HG03565 (cell line): ENCODE data around the gene LRRC38.

Experiments used
- ATAC-seq: cut with Tn5 transposase; IDR thresholded peaks from one replicate; pipeline ENCODE4 v1.9.1; 2021; ENCODE audit warnings: mild to moderate bottlenecking, moderate library complexity; ENCODE audit not compliant: unreplicated experiment

Gene LRRC38

DNA sequence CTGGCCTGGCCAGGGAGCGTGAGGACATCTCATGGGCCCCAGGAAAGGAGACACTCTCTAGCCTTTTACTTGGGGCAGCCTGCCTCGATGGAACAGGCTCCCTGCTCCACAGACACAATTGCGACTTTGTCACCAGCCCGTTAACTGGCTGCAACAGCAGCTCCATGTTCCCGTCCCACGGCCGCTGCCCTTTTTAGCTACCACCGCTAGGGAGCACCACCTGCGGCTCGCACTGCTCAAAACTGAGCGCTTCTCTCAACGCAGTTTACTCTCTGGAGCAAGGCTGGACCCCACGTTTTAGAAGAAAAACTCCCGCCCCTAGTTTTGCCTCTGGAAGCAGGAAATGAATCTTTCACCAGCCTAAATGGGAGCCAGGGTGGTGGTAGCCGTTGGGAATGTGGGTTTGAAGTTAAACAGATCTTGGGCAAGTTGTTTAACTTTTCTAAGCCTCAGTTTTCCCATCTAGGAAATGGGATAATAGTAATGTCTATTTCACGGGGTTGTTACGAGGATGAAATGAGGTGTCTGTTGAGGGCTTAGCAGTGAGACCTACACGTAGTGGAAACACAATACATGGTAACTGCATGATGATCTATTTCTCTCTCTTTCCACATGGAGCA lies 3.5 kb upstream of the LRRC38 start:
- ATAC-seq: no peak

DNA sequence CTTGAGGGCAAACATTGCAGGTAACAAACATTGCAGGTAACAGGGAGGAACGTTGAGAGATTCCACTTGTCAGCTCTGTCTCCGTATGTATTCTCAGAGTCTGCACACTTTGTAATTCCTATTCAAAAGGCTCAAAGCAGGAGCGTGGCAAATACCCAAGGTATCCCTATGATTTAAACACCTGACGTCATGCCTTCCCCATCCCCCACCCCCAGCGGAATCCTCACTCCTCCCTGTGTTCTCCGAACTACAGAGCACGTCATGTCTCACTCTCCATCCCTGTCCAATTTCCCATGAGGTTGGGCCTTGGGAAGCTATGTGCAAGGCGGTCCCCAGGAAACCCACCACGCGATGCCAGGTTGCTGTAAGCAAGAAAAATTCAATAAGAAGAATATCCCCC lies 2.8 kb upstream of the LRRC38 start:
- no peak for ATAC-seq

DNA sequence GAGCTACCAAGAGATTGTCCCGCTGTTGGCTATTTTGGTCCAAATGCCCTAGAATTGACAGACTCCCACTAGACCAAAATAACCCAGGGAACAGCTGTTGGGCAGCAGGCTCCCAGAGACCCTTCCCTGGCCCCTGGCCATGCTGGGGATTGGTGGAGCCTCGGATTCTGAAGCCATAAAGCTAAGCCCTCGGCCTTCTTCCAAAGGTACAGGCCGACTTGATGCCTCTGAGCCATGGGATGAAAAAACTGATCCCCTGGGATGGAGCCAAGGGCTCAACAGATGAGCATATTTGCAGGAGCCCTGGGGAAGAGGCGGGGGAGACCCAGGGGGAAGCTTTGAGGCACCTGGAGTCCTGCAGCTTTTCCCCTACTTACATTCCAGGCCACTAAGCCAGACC lies 1.0 kb upstream of the LRRC38 start:
- ATAC-seq: no peak

DNA sequence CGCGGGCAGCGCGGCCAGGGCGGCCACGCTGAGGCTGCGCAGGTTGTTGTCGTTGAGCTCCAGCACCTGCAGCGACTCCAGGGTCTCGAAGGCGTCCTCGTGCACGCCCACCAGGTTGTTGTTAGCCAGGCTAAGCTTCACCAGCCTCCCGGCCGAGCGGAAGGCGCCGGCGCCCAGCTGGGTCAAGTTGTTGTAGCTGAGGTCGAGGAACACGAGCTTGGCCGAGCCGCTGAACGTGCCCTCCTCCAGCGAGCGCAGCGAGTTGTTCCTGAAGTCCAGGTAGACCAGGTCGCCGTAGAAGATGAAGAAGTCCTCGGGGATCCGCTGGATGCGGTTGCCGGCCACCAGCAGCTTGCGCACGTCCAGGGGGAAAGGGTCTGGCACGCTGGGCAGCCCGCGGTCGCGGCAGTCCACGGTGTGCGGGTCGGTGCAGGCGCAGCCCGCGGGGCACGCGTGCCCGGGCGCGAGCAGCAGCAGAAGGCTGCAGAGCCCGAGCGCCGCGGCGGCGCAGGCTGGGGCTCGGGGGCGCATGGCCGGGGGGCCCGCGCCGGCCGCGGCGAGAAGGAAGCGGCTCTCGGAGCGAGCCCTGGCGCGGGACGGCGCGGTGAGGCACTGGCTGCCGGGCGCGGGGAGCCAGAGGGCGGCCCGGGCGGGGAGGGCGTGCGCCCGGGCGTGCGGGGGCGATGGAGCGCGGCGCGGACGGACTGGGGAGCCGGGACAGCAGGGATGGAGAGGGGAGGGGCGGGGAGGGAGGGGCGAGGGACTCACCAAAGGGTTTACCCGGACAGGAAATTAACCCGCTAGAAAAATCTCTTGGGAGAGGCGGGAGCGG lies 524 bp downstream of the LRRC38 start:
- no peak for ATAC-seq

DNA sequence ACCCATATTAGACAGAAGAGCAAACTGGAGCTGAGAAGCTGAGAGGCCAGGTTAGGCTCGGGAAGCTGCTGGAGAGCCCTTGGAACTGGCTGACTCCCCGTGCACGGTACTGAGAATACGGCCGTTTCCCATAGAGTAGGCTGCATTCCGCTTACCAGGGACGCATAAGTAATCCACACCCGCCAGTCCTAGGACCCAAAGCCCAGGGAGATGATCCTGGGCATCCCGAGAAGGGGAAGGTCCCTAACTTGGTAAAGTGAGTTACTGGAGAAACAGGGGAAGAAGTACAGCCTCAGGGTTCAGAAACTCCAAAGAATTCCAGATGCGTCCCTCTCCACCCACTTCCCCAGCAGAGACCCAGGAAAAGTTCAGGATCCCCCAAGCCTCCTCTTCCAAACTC lies 1.3 kb downstream of the LRRC38 start:
- ATAC-seq: no peak

DNA sequence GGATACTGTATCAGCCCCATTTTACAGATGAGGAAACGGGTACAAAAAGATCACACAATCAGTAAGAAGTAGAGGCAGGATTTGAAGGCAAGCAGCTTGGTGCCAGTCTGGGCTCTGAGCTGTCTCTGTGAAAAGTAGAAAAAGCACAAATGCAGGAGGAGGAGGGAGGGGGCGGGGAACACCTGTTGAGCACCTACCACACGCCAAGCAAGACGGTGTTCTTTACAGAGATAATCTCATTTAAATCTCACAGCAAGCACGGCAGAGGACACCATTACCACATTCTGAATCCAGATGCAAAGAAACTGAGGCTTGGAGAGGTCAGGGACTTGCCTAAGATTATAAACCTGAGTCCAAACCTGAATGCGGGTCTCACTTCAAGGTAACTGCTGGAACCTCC lies 3.3 kb downstream of the LRRC38 start:
- ATAC-seq: no peak

DNA sequence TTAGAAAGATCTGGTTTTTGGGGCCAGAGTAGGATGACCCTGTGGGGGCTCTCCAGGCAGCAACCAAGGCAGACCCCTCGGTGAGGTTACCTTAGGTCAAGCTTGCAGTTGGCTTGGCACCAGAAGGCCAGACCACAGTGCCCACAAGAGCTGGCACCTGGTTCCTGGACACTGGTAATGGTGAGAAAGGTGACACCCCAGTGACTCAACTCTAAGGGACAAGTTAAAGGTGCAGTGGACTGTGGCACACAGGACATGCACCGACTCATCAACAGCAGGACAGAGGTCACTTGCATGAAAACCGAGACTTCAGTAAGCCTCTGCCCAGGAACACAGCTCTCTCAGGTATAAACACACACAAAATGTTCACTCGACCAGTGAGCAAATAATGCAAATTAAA lies 6.7 kb downstream of the LRRC38 start:
- ATAC-seq: no peak

DNA sequence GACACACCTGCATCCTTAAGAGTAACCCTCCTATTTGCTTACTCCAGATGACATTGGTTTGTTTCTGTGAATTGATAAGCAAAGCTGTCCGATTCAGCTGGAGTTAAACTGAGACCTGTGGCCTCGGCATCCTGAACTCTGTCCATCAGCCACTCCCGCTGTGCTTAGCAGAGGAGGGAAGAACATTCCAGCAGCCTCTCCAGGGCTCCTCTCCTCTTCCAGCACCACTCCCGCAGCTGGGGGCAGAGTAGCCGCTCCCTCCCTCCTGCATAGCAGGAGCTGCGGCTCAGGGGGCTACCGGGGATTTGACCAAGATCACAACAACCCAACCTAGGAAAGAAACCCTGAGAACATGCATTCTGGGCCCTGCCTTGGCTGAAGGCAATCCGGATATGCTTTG lies 8.8 kb downstream of the LRRC38 start:
- no peak for ATAC-seq

DNA sequence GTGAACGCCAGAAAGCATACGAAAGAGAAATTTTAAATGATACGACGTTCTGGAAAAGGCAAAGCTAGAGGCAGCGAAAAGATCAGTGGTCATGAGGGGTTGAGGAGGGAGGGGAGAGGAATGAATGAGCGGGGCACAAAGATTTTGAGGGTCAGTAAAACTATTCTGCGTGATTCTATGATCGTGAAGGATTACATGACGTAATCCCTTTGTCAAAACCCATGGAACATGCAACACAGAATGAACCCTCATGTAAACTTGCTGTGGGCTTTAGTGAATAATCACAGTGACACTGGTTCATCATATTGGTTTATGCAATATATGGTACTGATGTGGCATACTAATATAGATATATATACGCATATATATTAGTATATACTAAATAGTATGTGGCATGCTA lies 13.0 kb downstream of the LRRC38 start:
- ATAC-seq: no peak

DNA sequence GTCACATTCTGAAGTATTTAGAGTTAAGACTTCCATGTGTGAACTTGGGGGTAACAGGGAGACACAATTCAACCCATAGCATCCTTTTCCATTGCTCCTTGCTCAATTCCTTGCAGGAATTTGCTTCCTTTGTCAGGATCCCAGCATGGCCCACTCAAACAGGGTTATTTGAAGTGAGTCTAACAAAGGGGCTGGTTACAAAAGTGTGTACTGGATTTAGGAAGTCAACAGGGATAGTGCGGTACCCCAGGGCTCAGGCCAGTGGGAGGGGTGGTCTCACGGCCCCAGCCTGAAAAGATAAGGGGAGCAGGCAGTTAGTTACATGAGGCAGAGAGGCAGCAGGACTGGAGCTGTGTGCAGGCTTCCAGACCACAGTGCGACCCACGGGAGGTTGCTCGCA lies 14.4 kb downstream of the LRRC38 start:
- no peak for ATAC-seq

DNA sequence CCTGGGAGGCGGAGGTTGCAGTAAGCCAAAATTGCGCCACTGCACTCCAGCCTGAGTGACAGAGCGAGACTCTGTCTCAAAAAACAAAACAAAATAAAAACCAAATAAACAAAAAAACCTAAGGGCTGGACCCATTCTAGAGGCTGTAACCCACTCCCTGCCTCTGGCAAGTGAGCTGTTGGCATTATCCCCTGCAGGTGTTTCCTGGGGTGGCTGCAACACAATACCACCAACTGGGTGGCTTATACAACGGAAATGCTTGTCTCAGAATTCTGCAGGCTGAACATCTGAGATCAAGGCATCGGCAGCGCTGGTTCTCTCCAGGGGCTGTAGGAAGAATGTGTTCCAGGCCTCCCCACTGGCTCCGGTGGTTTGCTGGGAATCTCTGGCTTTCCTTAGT lies 15.2 kb downstream of the LRRC38 start:
- no peak for ATAC-seq

DNA sequence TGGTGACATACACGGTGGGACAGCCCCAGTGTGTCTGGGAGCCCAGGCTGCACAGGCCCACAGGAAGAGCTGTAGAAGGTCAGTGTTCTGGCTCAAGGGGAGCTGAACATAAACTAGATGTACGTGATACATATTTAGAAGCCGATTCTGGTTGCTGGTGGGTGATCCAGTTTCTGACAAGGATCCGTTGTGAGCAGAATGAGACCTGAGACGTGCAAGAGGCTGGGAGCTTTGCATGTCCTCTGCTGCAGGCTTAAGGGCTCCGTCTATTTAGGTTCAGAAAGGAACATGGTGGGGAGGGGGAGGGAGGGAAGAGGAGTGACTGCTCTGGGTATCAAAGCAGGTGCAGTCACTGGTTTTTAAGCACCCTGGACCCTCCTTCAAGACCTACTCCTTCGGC lies 18.6 kb downstream of the LRRC38 start:
- no peak for ATAC-seq

DNA sequence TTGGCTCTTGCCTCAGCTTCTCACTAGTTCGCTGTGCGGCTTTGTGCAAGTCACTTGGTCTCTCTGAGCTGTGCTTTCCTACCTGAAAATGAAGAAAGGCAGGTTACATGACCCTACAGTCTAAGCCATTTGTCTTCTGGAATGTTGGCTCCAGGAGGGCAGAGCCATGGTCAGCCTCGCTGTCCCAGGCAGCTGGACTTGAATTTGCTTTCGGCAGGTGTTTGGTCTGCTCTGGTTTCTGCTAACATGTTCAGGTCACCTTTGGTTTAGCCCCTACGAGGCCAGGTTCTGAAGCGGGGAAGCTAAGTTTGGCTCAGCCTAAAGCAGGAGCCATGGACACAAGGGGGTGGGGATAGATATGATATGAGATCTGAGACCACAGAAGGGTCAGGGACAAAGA lies 19.1 kb downstream of the LRRC38 start:
- no peak for ATAC-seq

DNA sequence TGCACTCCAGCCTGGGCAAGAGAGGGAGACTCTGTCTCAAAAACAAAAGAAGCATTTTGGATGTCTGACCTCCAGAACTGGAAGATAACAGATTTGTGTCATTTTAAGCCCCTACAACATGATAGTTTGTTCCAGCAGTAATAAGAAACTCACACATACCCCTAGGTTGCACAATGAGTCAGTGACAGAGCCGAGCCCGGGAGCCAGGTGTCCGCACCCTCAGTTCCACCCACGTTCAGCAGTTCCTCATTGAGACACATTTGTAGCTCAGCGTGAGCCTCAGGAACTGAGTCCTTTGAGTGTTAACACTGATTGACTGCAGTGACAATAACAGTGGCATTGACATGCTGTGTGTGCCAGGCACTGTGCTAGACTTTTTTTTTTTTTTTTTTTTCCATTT lies 19.8 kb downstream of the LRRC38 start:
- peak; percentile 72 for ATAC-seq

DNA sequence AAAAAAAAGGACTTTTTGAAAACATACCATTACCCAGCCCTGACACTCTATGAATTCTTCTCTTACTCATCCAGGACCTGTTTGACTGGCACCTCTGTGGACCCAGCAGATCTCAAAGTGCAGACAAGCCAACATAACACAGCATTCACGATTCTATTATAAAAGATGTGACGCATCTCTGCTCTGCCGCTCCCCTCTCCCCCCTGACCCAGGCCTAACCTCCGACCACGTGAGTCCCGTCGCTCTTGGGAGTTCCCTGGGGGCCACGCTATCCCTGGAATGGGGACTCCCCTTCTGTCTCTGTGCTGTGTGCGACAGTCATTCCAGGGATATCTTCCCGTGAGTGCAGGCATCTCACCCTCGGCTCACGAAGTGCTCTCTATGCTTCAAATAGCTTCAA lies 21.1 kb downstream of the LRRC38 start:
- ATAC-seq: no peak

DNA sequence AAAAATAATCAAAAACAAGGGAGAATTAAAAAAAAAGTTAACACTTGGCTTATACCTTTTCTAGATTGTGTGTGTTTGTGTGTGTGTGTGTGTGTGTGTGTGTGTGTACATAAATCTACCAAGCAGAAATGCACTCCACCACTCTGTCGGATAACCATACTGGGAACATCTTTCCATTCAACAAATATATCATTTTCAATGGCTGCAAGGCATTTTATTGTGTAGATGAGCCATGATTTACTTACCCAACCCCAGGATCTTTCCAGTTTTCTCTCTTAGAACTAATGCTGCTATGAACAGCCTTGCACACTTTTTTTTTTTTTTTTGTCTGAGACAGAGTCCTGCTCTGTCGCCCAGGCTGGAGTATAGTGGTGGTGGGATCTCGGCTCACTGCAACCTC lies 25.8 kb downstream of the LRRC38 start:
- ATAC-seq: no peak

DNA sequence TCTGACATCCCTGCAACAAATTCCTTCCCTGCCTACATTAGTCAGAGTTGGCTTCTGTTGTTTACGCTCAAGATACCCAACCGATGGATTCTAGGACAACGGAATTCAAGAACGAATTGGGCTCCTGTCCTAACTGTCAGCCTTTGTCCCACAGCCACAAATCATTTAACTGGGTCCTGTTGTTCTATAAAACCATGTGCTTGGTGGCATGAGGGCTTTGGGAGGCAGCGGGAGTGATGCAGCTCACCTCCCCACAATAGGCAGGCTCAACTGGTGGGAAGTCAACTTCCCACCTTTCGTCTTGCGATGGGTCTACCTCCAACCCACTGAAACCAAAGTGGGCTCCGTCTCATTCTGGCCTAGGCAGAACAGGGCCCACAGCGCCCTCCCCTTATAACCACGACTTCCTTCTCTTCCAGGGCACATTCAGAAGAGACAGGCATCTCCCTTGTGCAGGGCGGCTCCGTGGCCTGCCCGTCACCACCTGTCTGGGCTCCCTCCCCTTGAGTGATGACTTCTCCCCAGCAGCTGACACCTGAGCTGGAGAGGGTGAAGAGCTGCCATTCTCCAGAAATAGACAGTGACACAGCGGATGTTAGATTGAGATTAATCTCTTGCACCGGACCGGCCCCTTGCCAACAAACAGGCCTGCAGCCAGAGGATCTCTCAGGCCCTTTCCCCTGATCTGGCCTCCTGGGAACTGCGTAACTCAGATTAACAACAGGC lies 26.5 kb downstream of the LRRC38 start:
- ATAC-seq: no peak

DNA sequence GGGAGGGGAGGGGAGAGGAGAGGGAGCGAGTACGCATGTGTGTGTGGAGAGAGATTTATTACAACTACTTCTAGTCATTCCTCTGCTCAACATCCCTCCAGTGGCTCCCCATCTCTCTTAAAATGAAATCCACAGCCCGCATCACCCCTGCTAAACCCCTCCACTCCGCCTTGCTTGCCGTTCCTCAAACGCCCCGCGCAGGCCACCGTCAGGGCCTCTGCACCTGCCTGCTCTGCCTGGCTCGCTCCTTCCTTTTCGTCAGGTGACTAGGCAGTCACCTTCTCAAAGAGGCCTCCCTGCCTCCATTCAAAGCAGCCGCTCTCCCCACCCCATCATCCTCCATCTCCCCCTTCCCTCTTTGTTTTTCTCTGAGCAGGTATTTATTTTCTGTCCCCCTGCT lies 29.9 kb downstream of the LRRC38 start:
- no peak for ATAC-seq

DNA sequence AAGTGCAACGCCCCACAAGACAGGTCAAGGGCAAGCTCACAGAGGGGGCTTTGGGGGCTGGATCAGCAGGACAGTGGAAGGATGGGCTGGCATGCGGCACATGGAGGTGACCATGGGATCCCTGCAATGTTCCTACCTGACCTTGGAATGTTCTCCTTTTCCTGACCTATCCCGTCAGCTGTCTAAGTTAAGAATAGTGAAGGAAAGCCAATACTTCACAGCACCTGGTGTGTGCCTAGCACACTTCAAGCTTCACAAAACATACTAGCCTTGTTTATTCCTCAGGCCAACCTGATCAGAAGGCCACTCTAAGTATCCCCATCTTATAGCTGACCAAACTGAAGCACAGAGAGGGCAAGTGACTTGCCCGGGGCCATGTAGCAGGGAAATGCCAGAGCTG lies 31.2 kb downstream of the LRRC38 start:
- ATAC-seq: no peak

DNA sequence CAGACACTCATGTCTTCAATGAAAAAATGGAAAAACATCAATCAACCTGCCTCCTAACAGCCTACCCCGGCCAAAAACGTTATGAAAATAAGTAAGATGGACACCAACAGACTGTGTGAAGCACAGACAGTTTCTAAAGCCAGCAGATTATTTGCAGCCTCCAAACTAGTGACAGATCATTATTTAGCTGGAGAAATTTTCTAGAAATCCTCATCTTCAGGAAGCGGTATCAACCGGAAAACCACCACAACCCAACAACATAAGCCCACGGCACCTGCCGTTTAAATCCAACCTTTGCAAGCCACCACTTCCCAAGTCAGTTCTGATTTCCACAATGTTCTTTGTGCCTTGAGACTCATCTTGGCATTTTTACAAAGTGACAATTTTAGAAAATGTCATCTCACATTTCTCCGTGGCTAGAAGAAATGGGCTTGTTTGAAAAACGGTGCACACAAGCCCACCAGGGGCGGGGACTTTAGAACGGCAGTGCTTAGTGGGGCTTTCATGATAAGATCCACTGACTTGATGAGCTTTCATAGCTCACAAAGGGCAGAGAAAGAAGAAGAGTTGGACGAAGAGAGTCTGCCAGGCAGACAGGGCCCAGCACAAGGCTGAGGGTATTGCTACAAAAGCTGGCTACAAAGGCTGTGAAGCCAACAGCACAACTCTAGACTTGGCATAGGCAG lies 34.5 kb downstream of the LRRC38 start:
- no peak for ATAC-seq

DNA sequence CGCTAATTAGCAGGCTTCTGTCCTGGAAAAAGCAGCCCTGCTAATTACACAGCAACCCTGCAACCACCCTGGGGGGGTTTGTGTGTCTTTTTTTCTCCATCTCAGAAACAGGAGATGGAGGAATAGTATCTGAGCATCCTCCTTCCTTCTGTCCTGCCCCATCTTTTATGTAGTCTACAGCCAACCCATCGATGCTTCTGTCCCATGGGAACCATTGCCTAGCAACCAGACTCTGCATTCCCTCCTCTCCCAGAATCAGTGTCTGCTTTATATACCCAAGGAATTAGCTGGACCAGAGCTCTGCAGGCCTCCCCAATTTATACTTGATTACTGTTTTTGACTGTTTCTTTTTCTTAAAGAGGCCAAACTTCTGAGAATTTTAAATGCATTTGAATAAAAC lies 35.1 kb downstream of the LRRC38 start:
- no peak for ATAC-seq

DNA sequence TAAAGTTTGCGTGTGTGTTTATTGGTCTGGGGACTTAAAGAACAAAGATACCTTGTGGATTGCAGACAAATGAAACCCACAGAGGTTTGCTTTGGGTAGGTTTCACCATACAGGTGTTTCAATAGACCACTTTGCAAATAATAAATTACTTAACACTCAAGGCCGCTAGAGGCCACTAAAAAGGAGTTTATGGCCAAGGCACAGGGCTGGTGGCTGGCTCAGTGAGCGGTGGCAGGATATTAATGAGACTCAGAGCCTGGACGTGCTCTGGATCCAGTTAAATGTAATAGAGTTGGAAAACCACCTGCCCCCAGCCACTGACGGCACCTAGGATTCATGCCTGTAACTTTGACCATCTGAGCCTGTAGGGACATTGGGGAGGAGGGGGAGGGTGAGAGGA lies 44.5 kb downstream of the LRRC38 start:
- no peak for ATAC-seq
